Activated CD4-positive, alpha-beta memory T cell treated with anti-CD3 and anti-CD28 coated beads for 36 hours (primary cell): ENCODE results near the gene TMEM134. TPM values are rescaled to one million over a fixed set of nuclear protein-coding genes. Genes with fewer than 3 reads are reported as not detected.

Experiments
- CTCF ChIA-PET: fragments of 350-600 bp; sonication (Branson Sonifier 250); formaldehyde crosslinking; loops from one replicate; lab custom pipeline; 2021; ENCODE audit warnings: antibody characterized with exemption, inconsistent platforms; lab: Charles Lee
- POLR2A ChIA-PET: fragments of 350-600 bp; sonication (Branson Sonifier 250); formaldehyde crosslinking; loops from one replicate; lab custom pipeline; 2021; ENCODE audit warnings: antibody characterized with exemption; lab: Charles Lee
- DNase-seq: peaks from one replicate; pipeline ENCODE4 v3.0.0-alpha.2; 2020
- H3K27ac Mint-ChIP-seq: one replicate; pipeline ENCODE4 v1.8.0; 2021; ENCODE audit warnings: mixed read lengths
- H3K27me3 Mint-ChIP-seq: one replicate; pipeline ENCODE4 v1.8.0; 2021; ENCODE audit warnings: mixed read lengths
- H3K36me3 Mint-ChIP-seq: one replicate; pipeline ENCODE4 v1.8.0; 2021; ENCODE audit warnings: mixed read lengths
- H3K4me1 Mint-ChIP-seq: one replicate; pipeline ENCODE4 v1.8.0; 2021; ENCODE audit warnings: low read depth, mixed read lengths
- H3K4me3 Mint-ChIP-seq: one replicate; pipeline ENCODE4 v1.8.0; 2021; ENCODE audit warnings: mild to moderate bottlenecking, mixed read lengths
- H3K9me3 Mint-ChIP-seq: one replicate; pipeline ENCODE4 v1.8.0; 2021; ENCODE audit warnings: mixed read lengths
- intact Hi-C: fragments of 100-400 bp; cut with micrococcal nuclease; formaldehyde crosslinking; loops from one replicate; pipeline ENCODE4 v1.15.1; 2023
- total RNA-seq, 2 experiments: library from RNA; stranded (reverse); gene quantifications; one replicate each; pipeline ENCODE4 v1.2.3, GENCODE V29; 2021

The TMEM134 gene
- total RNA-seq, 2 experiments from 2014 or later = 68.2 to 75.2 TPM

DNA sequence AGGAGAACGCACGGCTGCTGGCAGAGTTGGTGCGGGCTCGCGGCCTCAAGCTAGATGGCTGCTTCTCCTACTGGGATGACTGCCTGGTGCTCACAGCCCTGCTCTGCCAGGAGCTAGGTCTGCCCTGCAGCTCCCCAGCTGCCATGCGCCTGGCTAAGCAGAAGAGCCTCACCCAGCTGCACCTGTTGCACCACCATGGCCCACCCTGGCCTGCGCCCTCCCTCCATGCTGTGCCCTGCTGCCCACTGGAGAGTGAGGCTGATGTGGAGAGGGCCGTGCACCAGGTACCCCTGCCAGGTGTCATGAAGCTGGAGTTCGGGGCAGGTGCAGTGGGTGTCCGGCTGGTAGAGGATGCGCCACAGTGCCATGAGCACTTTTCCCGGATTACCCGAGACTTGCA, 45.6 kb downstream of the TMEM134 start:
- POLR2A ChIA-PET = interaction anchor here (1.2 kb wide), 1 partner anchor 14 kb away, joined by 4 read pairs; the partner anchor contains the start of gene PTPRCAP
- Mint-ChIP-seq H3K4me1 (peaks cover 27% of the 10 kb centered on the region), H3K27me3 (no peaks in the 10 kb centered on the region), H3K36me3 (no peaks in the 10 kb centered on the region), H3K4me3 (no peak overlapping the region), H3K9me3 (no peaks in the 10 kb centered on the region), H3K27ac (no peak overlapping the region)
- DNase-seq = no peak
- intact Hi-C loops = no loop called here
- CTCF ChIA-PET = interaction anchor here (1.5 to 1.7 kb wide), 2 partner anchors 22 to 41 kb away, joined by 3 read pairs; partner anchors contain the start of gene PPP1CA

DNA sequence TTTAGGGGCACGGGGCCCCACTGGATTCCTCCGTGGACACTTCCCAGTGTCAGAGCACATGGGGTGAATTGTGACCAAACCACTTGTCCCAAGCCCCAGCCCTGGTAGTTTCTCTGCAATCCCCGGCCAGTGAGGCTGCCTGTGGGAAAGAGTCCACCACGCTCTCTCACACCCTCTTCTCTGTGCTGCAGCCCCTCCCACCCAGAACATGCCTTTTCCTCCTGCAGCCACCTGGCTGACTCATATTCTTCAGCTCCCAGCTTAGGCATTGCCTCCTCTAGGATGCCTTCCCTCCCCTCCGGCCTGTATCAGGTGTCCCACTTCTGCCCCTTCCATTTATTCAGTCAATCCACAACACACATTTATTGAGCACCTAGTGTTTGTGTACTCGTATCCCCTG, 46.2 kb downstream of the TMEM134 start:
- intact Hi-C loops = no loop called here
- POLR2A ChIA-PET = interaction anchor here (1.2 kb wide), 1 partner anchor 15 kb away, joined by 4 read pairs; the partner anchor contains the start of gene PTPRCAP
- no peak overlapping the region for H3K27ac Mint-ChIP-seq
- H3K36me3 Mint-ChIP-seq = no peaks in the 10 kb centered on the region
- peaks cover 33% of the 10 kb centered on the region for H3K4me1 Mint-ChIP-seq
- H3K9me3 Mint-ChIP-seq = no peaks in the 10 kb centered on the region
- DNase-seq = no peak
- no peak overlapping the region for H3K4me3 Mint-ChIP-seq
- CTCF ChIA-PET = interaction anchor here (1.5 to 1.7 kb wide), 2 partner anchors 22 to 40 kb away, joined by 3 read pairs; partner anchors contain the start of gene PPP1CA
- H3K27me3 Mint-ChIP-seq = no peaks in the 10 kb centered on the region

DNA sequence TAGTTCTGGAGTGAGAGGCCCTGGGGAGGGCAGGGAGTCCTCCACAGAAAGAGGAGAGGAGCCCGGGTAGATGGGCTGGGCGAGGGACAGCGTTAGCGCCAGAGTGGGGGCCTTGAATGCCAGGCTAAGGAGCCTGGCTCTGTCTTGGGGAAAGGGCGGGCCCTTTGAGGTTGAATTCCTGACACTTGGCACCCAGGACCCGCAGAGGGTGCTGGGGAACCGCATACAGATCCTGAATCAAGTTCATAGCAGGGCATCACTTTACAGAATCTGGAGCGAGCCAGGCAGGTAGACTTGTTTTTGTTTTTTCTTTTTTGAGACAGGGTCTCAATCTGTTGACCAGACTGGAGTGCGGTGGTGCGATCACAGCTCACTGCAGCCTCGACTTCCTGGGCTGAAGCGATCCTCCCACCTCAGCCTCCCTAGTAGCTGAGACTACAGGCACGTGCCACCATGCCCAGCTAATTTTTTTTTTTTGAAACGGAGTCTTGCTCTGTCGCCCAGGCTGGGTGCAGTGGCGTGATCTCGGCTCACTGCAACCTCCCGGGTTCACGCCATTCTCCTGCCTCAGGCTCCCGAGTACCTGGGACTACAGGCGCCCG, 47.5 kb downstream of the TMEM134 start:
- ChIA-PET POLR2A (interaction anchor here (0.6 to 1.9 kb wide), 6 partner anchors 10 to 44 kb away, joined by 3 to 21 read pairs (median 6); partner anchors contain the start of genes CORO1B and TBC1D10C), CTCF (interaction anchor here (1.5 kb wide), 1 partner anchor 21 kb away, joined by 8 read pairs; the partner anchor contains the start of gene PPP1CA)
- intact Hi-C loops = loop anchor here (2.0 kb wide), 1 partner anchor 19 kb away; no protein-coding TSS in a partner anchor
- Mint-ChIP-seq H3K4me3 (peak overlapping the region; percentile 64), H3K4me1 (peaks cover 34% of the 10 kb centered on the region), H3K36me3 (no peaks in the 10 kb centered on the region), H3K27ac (peak overlapping the region; percentile 46), H3K9me3 (no peaks in the 10 kb centered on the region), H3K27me3 (no peaks in the 10 kb centered on the region)
- DNase-seq = no peak

DNA sequence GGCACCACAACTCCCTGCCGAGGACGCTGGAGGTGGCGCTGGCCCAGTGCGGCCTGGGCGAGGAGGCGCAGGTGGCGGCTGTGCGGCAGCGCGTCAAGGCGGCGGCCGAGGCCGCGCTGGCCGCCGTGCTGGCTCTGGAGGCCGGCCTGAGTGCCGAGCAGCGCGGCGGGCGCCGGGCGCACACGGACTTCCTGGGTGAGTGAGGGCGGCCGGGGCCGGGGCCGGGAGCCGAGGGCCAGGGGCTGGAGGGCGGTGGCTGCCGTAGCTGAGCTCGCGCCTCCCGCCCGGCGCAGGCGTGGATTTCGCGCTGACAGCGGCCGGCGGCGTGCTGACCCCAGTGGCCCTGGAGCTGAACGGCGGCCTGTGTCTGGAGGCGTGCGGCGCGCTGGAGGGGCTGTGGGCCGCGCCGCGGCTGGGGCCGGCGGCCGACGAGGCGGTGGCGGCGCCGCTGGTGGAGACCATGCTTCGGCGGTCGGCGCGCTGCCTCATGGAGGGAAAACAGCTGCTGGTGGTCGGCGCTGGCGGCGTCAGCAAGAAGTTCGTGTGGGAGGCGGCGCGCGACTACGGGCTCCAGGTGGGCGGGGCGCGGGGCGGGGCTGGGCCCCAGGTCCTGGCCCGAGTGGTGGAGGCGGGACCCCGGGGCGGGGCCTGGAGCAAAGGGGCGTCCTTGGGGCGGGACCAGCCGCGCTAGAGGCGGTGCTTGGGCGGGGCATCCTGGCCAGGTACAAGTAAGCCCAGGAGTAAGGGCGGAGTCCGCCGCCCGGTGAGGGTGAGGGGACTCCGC, 48.2 kb downstream of the TMEM134 start:
- Mint-ChIP-seq H3K4me3 (peak overlapping the region; percentile 74), H3K27me3 (no peaks in the 10 kb centered on the region), H3K27ac (peak overlapping the region; percentile 69), H3K9me3 (no peaks in the 10 kb centered on the region), H3K4me1 (peaks cover 41% of the 10 kb centered on the region), H3K36me3 (no peaks in the 10 kb centered on the region)
- ChIA-PET POLR2A (interaction anchor here (0.6 to 1.9 kb wide), 11 partner anchors 9 to 48 kb away, joined by 3 to 21 read pairs (median 5); partner anchors contain the start of genes CORO1B, PTPRCAP, TBC1D10C and TMEM134), CTCF (interaction anchor here (0.7 to 1.6 kb wide), 4 partner anchors 16 to 64 kb away, joined by 3 to 8 read pairs (median 4); partner anchors contain the start of genes PPP1CA and TBC1D10C)
- intact Hi-C loops = loop anchor here (1.0 to 2.0 kb wide), 2 partner anchors 7 to 18 kb away; partner anchors contain the start of gene RPS6KB2
- peak; percentile 98 for DNase-seq

DNA sequence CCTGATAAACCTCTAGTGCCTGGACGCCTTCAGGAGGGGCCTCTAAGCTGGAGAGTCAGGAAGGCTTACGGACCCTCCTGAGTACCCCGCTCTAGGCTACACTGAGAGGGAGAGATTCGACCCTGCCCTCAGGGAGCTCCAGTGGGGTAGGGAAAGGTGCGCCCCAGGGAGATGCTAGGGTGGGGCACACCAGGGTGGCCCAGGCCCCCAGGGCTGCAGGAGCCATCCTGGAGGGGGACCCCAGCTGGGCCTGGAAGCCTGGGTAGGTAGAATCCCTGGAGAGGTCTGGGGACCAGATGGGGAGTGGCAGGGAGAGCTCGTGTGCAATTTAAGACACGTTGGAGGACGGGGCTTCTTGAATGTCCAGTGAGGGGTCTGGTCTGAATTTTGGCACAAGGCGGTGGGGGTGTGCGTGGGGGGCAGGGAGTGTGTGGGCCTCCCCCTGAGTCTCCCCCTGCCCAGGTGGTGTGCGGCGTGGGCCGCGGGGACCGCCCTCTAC, 48.9 kb downstream of the TMEM134 start:
- intact Hi-C loops = loop anchor here (1.0 to 2.0 kb wide), 2 partner anchors 8 to 17 kb away; partner anchors contain the start of gene RPS6KB2
- H3K27me3 Mint-ChIP-seq = no peaks in the 10 kb centered on the region
- H3K27ac Mint-ChIP-seq = peak overlapping the region; percentile 69
- CTCF ChIA-PET = interaction anchor here (0.7 to 1.6 kb wide), 7 partner anchors 13 to 64 kb away, joined by 3 to 8 read pairs (median 3); partner anchors contain the start of genes PPP1CA and TBC1D10C
- no peaks in the 10 kb centered on the region for H3K9me3 Mint-ChIP-seq
- H3K36me3 Mint-ChIP-seq = no peaks in the 10 kb centered on the region
- POLR2A ChIA-PET = interaction anchor here (0.6 to 1.9 kb wide), 10 partner anchors 9 to 64 kb away, joined by 3 to 21 read pairs (median 6); partner anchors contain the start of genes CORO1B, PTPRCAP and TMEM134
- no peak for DNase-seq
- H3K4me3 Mint-ChIP-seq = peak overlapping the region; percentile 74
- peaks cover 42% of the 10 kb centered on the region for H3K4me1 Mint-ChIP-seq

DNA sequence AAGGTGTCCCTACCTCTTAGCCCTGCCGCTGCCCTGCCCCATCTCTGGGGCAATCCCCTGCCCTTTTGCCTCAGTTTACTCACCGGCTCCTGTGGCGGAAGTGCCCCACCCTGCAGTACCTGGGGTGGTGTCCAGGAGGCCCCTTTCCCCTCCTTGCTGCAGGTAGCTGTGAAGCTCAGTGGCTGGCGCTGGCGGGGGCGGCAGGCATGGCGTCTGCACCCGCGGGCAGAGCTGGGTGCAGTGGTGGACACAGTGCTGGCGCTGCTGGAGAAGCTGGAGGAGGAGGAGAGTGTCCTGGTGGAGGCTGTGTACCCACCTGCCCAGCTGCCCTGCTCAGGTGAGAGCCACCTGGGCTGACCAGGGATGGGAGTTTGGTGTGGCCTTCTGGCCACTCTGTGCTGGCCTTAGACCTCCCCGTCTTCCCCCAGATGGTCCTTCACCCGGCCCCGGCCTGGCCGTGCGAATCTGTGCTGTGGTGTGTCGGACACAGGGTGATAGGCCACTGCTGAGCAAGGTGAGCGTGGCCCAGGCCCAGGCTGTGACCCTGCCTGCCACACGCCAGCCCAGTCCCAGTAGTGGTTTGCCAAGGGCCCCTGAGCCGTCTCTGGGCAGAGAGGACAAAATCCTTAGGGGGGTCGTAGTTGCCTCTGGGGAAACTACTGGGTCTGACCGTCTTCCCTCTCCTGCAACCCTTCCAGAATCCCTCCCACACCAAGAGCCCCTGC, 49.6 kb downstream of the TMEM134 start:
- intact Hi-C loops = loop anchor here (1.0 to 2.0 kb wide), 2 partner anchors 9 to 17 kb away; partner anchors contain the start of gene RPS6KB2
- DNase-seq = no peak
- POLR2A ChIA-PET = interaction anchor here (0.8 to 1.9 kb wide), 10 partner anchors 8 to 65 kb away, joined by 3 to 21 read pairs (median 5); partner anchors contain the start of genes PPP1CA, PTPRCAP, RPS6KB2 and TMEM134
- Mint-ChIP-seq H3K27me3 (no peaks in the 10 kb centered on the region), H3K9me3 (no peaks in the 10 kb centered on the region), H3K36me3 (no peaks in the 10 kb centered on the region), H3K27ac (peak overlapping the region; percentile 51), H3K4me3 (peak overlapping the region; percentile 74), H3K4me1 (peaks cover 43% of the 10 kb centered on the region)
- CTCF ChIA-PET = interaction anchor here (0.9 to 2.3 kb wide), 6 partner anchors 12 to 68 kb away, joined by 3 to 6 read pairs (median 4); no protein-coding TSS in a partner anchor

DNA sequence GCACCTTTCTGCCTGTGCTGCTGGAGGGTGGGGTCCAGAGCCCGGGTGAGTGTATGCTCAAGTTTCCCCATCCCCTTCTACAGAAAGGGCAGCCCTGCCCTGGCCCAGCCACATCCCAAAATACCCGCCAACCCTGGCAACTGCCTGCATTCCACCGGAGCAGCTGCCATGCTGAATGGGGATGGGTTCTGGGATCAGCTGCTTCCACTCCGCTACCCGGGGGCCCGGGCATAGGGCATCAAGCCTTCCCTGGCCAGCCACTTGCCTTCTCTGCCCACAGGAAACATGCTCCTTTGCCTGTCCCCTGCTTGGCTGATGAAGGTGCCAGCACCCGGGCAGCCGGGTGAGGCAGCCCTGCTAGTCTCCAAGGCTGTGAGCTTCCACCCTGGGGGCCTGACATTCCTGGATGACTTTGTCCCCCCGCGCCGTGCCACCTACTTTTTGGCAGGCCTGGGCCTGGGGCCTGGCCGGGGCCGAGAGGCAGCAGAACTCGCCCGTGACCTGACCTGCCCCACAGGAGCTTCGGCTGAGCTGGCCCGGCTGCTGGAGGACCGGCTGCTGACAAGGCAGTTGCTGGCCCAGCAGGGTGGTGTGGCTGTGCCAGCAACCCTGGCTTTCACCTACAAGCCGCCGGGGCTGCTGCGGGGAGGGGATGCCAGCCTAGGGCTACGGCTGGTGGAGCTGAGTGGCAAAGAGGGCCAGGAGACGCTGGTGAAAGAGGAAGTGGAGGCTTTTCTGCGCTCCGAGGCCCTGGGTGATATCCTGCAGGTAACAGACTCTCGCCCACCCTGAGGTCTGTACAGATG, 50.4 kb downstream of the TMEM134 start:
- no peaks in the 10 kb centered on the region for H3K9me3 Mint-ChIP-seq
- no peaks in the 10 kb centered on the region for H3K36me3 Mint-ChIP-seq
- peaks cover 43% of the 10 kb centered on the region for H3K4me1 Mint-ChIP-seq
- peak overlapping the region; percentile 50 for H3K4me3 Mint-ChIP-seq
- peak overlapping the region; percentile 45 for H3K27ac Mint-ChIP-seq
- intact Hi-C loops = no loop called here
- H3K27me3 Mint-ChIP-seq = no peaks in the 10 kb centered on the region
- DNase-seq = no peak
- POLR2A ChIA-PET = interaction anchor here (0.8 to 1.6 kb wide), 8 partner anchors 10 to 66 kb away, joined by 3 to 11 read pairs (median 4); partner anchors contain the start of genes PPP1CA, RPS6KB2 and TBC1D10C
- CTCF ChIA-PET = interaction anchor here (1.2 to 2.3 kb wide), 4 partner anchors 11 to 68 kb away, joined by 3 to 7 read pairs (median 5); partner anchors contain the start of gene PPP1CA

DNA sequence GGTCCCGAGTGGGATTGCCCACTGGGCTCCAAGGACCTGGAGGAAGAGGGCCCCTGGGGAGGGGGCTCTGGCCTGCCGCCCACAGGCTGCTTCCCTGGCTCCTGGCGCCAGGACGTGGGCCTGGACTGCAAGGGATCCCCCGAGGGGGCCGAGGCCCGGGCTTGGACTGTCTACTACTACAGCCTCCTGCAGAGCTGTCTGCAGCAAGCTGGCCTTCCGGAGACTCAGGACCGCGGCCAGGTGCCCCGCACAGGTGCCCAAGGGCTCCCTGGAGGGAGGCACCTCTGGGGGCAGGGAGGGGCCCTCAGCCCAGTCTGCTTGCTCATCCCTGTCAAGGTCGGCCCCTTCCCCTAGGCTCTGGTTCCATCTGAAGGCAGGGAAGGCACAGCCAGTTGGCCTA, 51.6 kb downstream of the TMEM134 start:
- ChIA-PET CTCF (interaction anchor here (1.1 to 2.3 kb wide), 5 partner anchors 12 to 66 kb away, joined by 3 to 6 read pairs (median 3); partner anchors contain the start of genes PPP1CA and RAD9A), POLR2A (interaction anchor here (0.7 to 1.6 kb wide), 3 partner anchors 10 to 20 kb away, joined by 3 to 7 read pairs (median 3); partner anchors contain the start of gene PTPRCAP)
- intact Hi-C loops = loop anchor here (1.0 kb wide), 1 partner anchor 89 kb away; no protein-coding TSS in a partner anchor
- H3K27me3 Mint-ChIP-seq = no peaks in the 10 kb centered on the region
- no peak for DNase-seq
- no peaks in the 10 kb centered on the region for H3K9me3 Mint-ChIP-seq
- no peak overlapping the region for H3K4me3 Mint-ChIP-seq
- H3K36me3 Mint-ChIP-seq = no peaks in the 10 kb centered on the region
- H3K4me1 Mint-ChIP-seq = peaks cover 54% of the 10 kb centered on the region
- H3K27ac Mint-ChIP-seq = peak overlapping the region; percentile 84

DNA sequence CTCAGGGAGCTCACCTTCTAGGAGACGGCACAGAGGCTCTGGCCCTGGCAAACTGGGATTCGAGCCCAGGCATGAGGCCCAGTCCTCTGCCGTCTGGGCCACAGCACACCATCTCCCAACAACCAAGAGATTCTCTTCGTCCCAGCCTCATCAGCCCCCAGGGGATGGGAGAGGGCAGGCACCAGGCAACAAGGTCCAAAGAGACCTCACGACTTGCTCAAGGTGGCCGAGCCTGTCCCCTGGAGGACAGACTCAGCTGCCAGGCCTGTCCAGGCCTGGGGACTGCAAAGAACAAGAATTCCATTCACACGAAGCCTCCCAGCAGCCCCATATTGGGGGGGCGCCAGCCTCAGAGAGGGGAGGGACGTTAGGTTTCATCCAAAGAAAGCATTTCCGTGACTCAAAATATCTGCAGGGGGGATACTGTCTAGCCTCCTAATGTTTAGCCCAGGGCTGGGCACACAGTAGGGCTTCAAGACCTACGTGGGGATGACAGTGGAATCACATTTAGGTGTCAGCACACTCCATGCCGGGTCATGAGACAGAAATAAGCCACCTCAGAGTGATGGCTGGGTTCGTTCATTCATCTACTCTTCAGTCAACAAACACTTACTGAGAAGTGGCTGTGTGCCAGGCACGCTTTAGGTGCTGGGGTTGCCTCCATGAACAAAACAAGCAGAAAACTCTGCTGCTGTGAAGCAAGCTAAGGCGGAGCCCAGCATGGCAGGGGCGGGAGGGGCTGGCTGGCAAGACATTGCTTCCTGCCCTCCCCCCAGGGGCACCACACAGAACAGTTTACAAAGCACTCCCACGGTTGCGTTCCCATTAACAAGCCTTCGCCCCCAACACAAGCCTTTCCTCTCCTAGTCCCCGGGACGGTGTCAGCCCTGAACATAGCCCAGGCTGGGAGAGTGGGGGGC, 52.4 kb downstream of the TMEM134 start:
- Mint-ChIP-seq H3K36me3 (no peaks in the 10 kb centered on the region), H3K27ac (peak overlapping the region; percentile 84), H3K9me3 (no peaks in the 10 kb centered on the region), H3K27me3 (no peaks in the 10 kb centered on the region), H3K4me3 (peak overlapping the region; percentile 58), H3K4me1 (peaks cover 62% of the 10 kb centered on the region)
- ChIA-PET CTCF (interaction anchor here (1.1 to 1.2 kb wide), 3 partner anchors 15 to 25 kb away, joined by 3 to 7 read pairs (median 3); partner anchors contain the start of genes PPP1CA and RAD9A), POLR2A (interaction anchor here (0.7 to 1.9 kb wide), 3 partner anchors 12 to 20 kb away, joined by 3 to 8 read pairs (median 3); partner anchors contain the start of gene PTPRCAP)
- peak; percentile 76 for DNase-seq
- intact Hi-C loops = loop anchor here (1.0 kb wide), 1 partner anchor 90 kb away; no protein-coding TSS in a partner anchor
